Gastrocnemius medialis (tissue), 4 donors: ENCODE measurements around the gene C11orf52.

Experiments
- CTCF ChIP-seq, 5 experiments: fragments of 450-650 bp in 3 of 5; fragments of 200-600 bp in 2 of 5; sonication (generic) in 2 of 5; IDR thresholded peaks in 4 of 5; conservative IDR thresholded peaks in 1 of 5; 1 replicate in 4 of 5; 2 replicates in 1 of 5; pipeline ENCODE4 v1.5.1; 2016 to 2019; ENCODE audit warnings: antibody characterized with exemption in 5 of 5, mild to moderate bottlenecking in 3 of 5, moderate library complexity in 3 of 5
- POLR2A ChIP-seq, 2 donors: fragments of 450-650 bp; IDR thresholded peaks; one replicate each; pipeline ENCODE4 v1.6.1; 2017; ENCODE audit warnings: antibody characterized with exemption in 2 of 2, mild to moderate bottlenecking in 2 of 2, moderate library complexity in 2 of 2

- no peak for TF ChIP-seq CTCF (IDR thresholded peaks at IDR 0.05 in 4 of 5, conservative IDR thresholded peaks at IDR 0.05 in 1 of 5)
- no peak for TF ChIP-seq POLR2A (IDR thresholded peaks at IDR 0.05)
Measured at GRCh38 chr11:111933872-111934271, 15.2 kb downstream of the C11orf52 start.
